Prostate gland (tissue), 2 donors: ENCODE measurements around the gene IGLL1.
"Not testable (repeated sequence)": the region's sequence is repeated elsewhere in the genome, so short reads cannot be mapped to it uniquely, and the experiment has no call there.

Source experiments
- CTCF ChIP-seq, 4 experiments: fragments of 200-600 bp in 2 of 4; fragments of 450-650 bp in 2 of 4; sonication (generic) in 2 of 4; IDR thresholded peaks; 1 replicate in 3 of 4; 2 replicates in 1 of 4; pipeline ENCODE4 v1.5.1; 2016 to 2019; ENCODE audit warnings: antibody characterized with exemption in 4 of 4, mild to moderate bottlenecking in 2 of 4, moderate library complexity in 2 of 4
- POLR2AphosphoS5 ChIP-seq: sonication (generic); formaldehyde crosslinking; IDR thresholded peaks from one replicate; pipeline ENCODE4 v1.6.1; 2017; ENCODE audit warnings: antibody characterized with exemption

- not testable (repeated sequence) for TF ChIP-seq CTCF (IDR thresholded peaks at IDR 0.05); POLR2AphosphoS5
Observed at GRCh38 chr22:23573701-23574235, 6.3 kb downstream of the IGLL1 start.
